ENCODE results near the gene GRHL1.
"Not testable (repeated sequence)": the region's sequence is repeated elsewhere in the genome, so short reads cannot be mapped to it uniquely, and the experiment has no call there.

Gene GRHL1

DNA sequence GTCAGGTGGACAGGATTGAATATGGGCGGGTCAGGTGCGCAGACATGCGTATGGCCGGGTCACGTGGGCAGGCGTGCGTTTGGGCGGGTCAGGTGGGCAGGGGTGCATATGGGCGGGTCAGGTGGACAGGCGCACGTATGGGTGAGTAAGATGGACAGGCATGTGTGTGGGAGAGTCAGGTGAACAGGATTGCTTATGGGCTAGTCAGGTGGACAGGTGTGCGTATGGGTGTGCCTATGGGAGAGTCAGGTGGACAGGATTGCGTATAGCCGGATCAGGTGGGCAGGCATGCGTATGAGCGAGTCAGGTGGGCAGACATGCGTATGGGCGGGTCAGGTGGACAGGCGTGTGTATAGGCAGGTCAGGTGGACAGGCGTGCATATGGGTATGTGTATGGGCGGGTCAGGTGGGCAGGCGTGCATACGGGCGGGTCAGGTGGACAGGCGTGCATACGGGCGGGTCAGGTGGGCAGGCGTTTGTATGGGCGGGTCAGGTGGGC lies 61.5 kb downstream of the GRHL1 start:
- H3K4me3 ChIP-seq (ENCODE audit: low read depth, low read length), result no peak overlapping the region
- no peak for DNase-seq (ENCODE audit: low read depth, low spot score)
- POLR2A ChIA-PET, result no interaction called here
- CTCF ChIA-PET, result no interaction called here
- TF ChIP-seq, protein P1, sequence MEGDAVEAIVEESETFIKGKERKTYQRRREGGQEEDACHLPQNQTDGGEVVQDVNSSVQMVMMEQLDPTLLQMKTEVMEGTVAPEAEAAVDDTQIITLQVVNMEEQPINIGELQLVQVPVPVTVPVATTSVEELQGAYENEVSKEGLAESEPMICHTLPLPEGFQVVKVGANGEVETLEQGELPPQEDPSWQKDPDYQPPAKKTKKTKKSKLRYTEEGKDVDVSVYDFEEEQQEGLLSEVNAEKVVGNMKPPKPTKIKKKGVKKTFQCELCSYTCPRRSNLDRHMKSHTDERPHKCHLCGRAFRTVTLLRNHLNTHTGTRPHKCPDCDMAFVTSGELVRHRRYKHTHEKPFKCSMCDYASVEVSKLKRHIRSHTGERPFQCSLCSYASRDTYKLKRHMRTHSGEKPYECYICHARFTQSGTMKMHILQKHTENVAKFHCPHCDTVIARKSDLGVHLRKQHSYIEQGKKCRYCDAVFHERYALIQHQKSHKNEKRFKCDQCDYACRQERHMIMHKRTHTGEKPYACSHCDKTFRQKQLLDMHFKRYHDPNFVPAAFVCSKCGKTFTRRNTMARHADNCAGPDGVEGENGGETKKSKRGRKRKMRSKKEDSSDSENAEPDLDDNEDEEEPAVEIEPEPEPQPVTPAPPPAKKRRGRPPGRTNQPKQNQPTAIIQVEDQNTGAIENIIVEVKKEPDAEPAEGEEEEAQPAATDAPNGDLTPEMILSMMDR (IDR thresholded peaks at IDR 0.05; ENCODE audit: insufficient read depth, low read length, missing control alignments), result no peak

DNA sequence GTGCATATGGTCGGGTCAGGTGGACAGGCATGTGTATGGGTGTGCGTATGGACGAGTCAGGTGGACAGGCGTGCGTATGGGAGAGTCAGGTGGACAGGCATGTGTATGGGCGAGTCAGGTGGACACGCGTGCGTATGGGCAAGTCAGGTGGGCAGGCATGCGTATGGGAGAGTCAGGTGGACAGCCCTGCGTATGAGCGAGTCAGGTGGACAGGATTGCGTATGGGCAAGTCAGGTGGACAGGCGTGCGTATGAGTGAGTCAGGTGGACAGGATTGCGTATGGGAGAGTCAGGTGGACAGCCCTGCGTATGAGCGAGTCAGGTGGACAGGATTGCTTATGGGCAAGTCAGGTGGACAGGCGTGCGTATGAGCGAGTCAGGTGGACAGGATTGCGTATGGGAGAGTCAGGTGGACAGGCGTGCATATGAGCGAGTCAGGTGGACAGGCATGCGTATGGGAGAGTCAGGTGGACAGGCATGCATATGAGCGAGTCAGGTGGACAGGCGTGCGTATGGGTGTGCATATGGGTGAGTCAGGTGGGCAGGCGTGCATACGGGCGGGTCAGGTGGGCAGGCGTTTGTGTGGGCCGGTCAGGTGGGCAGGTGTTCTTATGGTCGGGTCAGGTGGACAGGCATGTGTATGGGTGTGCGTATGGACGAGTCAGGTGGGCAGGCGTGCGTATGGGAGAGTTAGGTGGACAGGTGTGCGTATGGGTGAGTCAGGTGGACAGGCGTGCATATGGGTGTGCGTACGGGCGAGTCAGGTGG lies 62.3 kb downstream of the GRHL1 start:
- POLR2A ChIA-PET; H3K4me3 ChIP-seq (ENCODE audit: low read depth, low read length); DNase-seq (ENCODE audit: low read depth, low spot score); CTCF ChIA-PET: not testable (repeated sequence)

DNA sequence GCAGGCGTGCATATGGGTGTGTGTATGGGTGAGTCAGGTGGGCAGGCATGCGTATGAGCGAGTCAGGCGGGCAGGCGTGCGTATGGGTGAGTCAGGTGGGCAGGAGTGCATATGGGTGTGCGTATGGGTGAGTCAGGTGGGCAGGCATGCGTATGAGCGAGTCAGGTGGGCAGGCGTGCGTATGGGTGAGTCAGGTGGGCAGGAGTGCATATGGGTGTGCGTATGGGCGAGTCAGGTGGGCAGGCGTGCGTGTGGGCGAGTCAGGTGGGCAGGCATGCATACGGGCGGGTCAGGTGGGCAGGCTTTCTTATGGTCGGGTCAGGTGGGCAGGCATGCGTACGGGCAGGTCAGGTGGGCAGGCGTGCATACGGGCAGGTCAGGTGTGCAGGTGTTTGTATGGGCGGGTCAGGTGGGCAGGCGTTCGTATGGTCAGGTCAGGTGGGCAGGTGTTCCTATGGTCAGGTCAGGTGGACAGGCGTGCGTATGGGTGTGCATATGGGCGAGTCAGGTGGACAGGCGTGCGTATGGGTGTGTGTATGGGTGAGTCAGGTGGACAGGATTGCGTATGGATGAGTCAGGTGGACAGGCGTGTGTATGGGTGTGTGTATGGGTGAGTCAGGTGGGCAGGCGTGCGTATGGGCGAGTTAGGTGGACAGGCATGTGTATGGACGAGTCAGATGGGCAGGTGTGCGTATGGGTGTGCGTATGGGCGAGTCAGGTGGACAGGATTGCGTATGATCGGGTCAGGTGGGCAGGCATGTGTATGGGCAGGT lies 63.1 kb downstream of the GRHL1 start:
- H3K4me3 ChIP-seq (ENCODE audit: low read depth, low read length), result no peak overlapping the region
- TF ChIP-seq, protein P1 (IDR thresholded peaks at IDR 0.05; ENCODE audit: insufficient read depth, low read length, missing control alignments), result no peak
- DNase-seq (ENCODE audit: low read depth, low spot score), result no peak
- ChIA-PET POLR2A (no interaction called here), CTCF (no interaction called here)

DNA sequence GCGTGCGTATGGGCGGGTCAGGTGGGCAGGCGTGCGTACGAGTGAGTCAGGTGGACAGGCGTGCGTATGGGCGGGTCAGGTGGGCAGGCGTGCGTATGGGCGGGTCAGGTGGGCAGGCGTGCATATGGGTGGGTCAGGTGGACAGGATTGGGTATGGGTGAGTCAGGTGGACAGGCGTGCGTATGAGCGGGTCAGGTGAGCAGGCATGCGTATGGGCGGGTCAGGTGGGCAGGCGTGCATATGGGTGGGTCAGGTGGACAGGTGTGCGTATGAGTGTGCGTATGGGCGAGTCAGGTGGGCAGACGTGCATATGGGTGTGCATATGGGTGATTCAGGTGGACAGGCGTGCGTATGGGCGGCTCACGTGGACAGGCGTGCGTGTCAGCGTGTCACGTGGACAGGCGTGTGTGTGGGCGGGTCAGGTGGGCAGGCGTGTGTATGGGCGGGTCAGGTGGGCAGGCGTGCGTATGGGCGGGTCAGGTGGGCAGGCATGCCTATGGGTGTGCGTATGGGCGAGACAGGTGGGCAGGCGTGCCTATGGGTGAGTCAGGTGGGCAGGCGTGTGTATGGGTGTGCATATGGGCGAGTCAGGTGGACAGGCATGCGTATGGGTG lies 64.0 kb downstream of the GRHL1 start:
- DNase-seq (ENCODE audit: low read depth, low spot score); H3K4me3 ChIP-seq (ENCODE audit: low read depth, low read length); CTCF ChIA-PET; POLR2A ChIA-PET: not testable (repeated sequence)

DNA sequence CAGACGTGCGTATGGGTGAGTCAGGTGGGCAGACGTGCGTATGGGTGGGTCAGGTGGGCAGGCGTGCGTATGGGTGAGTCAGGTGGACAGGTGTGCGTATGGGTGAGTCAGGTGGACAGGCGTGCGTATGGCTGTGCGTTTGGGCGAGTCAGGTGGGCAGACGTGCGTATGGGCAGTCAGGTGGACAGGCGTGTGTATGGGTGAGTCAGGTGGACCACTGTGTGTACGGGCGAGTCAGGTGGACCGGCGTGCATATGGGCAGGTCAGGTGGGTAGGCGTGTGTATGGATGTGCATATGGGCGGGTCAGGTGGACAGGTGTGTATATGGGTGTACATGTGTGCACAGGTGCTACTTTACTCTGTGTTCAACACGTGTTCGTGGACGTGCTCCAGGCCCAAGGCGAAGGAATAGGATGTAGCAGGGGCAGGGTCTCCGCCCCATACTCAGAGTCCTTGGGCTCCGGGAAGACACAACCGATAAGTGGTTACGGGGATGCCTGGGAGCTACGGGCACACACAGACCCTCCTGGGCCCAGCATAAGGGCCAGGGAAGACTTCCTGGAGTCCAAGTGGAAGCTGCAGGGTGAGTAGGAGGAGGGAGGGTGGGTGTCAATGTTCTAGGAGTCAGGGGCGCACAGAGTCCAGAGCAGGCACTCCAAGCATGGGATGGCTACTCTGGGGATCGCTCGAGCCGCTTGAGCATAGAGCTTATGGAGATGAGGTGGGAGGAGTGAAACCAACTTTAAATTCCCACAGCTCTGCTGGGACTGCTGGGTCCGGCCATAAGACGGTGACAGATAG lies 64.7 kb downstream of the GRHL1 start:
- H3K4me3 ChIP-seq (ENCODE audit: low read depth, low read length), result no peak overlapping the region
- no peak for DNase-seq (ENCODE audit: low read depth, low spot score)
- TF ChIP-seq, protein P1 (IDR thresholded peaks at IDR 0.05; ENCODE audit: insufficient read depth, low read length, missing control alignments), result no peak
- ChIA-PET CTCF (interaction anchor here (0.6 to 1.0 kb wide), 3 partner anchors 8 to 245 kb away, joined by 3 read pairs; no protein-coding TSS in a partner anchor), POLR2A (no interaction called here)

DNA sequence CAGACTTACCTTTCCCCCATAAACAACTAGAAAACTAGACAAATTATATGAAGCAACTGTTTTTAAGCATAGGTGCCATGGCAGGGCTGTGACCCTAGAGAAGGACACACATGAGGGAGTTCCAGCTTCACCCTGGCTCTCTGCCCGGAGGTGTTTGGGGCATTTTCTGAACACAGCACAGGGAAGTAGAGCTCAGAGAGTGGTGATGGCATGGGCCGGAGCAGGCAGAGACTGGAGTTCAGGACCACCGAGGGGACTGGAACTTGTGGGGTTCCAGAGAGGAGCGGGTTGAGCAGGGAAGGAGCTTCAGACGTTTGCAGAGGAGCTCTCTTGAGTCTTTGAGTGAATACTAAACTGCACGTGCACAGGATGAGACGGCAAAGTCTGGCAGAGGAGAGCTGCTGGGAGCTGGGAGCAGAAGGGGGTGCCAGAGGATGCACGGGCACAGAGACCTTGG lies 65.3 kb downstream of the GRHL1 start:
- ChIA-PET POLR2A (no interaction called here), CTCF (interaction anchor here (0.6 to 1.0 kb wide), 3 partner anchors 8 to 246 kb away, joined by 3 read pairs; no protein-coding TSS in a partner anchor)
- TF ChIP-seq, protein P1 (IDR thresholded peaks at IDR 0.05; ENCODE audit: insufficient read depth, low read length, missing control alignments), result no peak
- H3K4me3 ChIP-seq (ENCODE audit: low read depth, low read length), result no peak overlapping the region
- DNase-seq (ENCODE audit: low read depth, low spot score), result no peak
